GM19438 (cell line): ENCODE data around the gene EPHA2.

ENCODE experiments used
- ATAC-seq: cut with Tn5 transposase; IDR thresholded peaks from one replicate; pipeline ENCODE4 v1.9.1; 2021; ENCODE audit warnings: low read depth; ENCODE audit not compliant: unreplicated experiment

EPHA2 gene

GRCh38 chr1:16139473-16139962 lies 16.4 kb downstream of the EPHA2 start:
- no peak for ATAC-seq

GRCh38 chr1:16138772-16139221 lies 17.1 kb downstream of the EPHA2 start:
- ATAC-seq: no peak

GRCh38 chr1:16137890-16138467 lies 17.9 kb downstream of the EPHA2 start:
- no peak for ATAC-seq

GRCh38 chr1:16135501-16135900 lies 20.4 kb downstream of the EPHA2 start:
- ATAC-seq: no peak

- ATAC-seq: no peak
These were observed 21.0 kb downstream of the EPHA2 start for GRCh38 chr1:16134906-16135305.

GRCh38 chr1:16134066-16134801 lies 21.6 kb downstream of the EPHA2 start:
- ATAC-seq: no peak

- ATAC-seq: no peak
These were observed 22.6 kb downstream of the EPHA2 start for GRCh38 chr1:16133007-16133961.

- ATAC-seq: no peak
These were observed 23.5 kb downstream of the EPHA2 start for GRCh38 chr1:16132325-16132785.

GRCh38 chr1:16131636-16132324 lies 24.1 kb downstream of the EPHA2 start:
- no peak for ATAC-seq

GRCh38 chr1:16130827-16131226 lies 25.0 kb downstream of the EPHA2 start:
- ATAC-seq: no peak

GRCh38 chr1:16129921-16130543 lies 25.8 kb downstream of the EPHA2 start:
- no peak for ATAC-seq

- ATAC-seq: no peak
These were observed 26.6 kb downstream of the EPHA2 start for GRCh38 chr1:16129316-16129715.

GRCh38 chr1:16128338-16128741 lies 27.5 kb downstream of the EPHA2 start:
- no peak for ATAC-seq

GRCh38 chr1:16127676-16128337 lies 28.1 kb downstream of the EPHA2 start:
- no peak for ATAC-seq

GRCh38 chr1:16126743-16127515 lies 28.9 kb downstream of the EPHA2 start:
- ATAC-seq: no peak

GRCh38 chr1:16126160-16126559 lies 29.7 kb downstream of the EPHA2 start:
- ATAC-seq: no peak

GRCh38 chr1:16125483-16125882 lies 30.4 kb downstream of the EPHA2 start:
- ATAC-seq: no peak

GRCh38 chr1:16125088-16125470 lies 30.8 kb downstream of the EPHA2 start:
- ATAC-seq: no peak
